ENCODE data around the gene TBCD. TPM values are rescaled to one million over a fixed set of nuclear protein-coding genes. Genes with fewer than 3 reads are reported as not detected.
A peak's percentile ranks its signal among the peaks of the same experiment; 100 is the strongest.

The TBCD gene
- total and polyA plus RNA-seq, 9 of the 15 experiments (the other 6 are each of a cell fraction or from before 2014, with no cell fraction given), result 8.9 to 98.5 (median 28.0) TPM

DNA sequence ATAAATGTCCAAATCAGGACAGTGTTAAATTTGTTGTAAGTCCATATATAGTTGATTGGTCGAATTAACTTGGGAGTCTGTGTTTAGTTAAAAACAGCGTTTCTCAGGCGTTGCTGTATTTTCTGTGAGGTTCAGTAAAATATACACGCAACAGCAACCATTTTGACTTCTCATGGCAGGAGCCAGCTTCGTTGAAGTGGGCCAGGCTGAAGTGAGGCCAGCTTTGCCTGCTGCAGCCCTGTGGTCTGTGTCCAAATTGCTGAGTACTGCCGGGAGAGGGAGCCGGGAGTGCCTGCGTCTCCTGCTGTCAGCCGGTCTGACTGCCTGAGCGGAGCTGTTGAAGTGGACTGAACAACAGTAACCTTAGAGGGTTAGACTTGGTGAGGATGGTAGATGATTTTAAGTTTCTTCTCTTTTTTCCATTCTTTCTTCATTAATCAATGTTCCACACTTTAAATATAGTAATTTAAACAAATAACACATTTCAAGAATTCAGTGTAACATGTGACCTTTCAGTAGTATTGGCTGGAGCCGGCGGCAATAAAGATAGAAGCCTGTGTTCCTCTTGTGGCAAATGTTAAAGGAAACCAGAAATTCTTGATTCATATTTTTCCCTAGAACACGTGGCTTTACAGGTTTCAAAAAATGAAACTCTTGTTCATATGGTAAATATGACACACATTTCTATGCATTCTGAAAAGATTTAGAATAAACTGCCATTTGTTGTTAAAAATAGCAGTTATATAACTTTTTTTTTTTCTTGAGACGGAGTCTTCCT is 124.9 kb downstream of the TBCD start (continued):
- TF ChIP-seq ADNP (tag; IDR thresholded peaks at IDR 0.05), result no peak
- no peak for TF ChIP-seq POLR3G (IDR thresholded peaks at IDR 0.05; ENCODE audit: extremely low read depth, insufficient read length, insufficient replicate concordance)
- TF ChIP-seq NKRF (IDR thresholded peaks at IDR 0.05; ENCODE audit: borderline replicate concordance), result no peak
- TF ChIP-seq MAZ (CRISPR knock-in tag; conservative IDR thresholded peaks at IDR 0.05 in 1 of 2, IDR thresholded peaks at IDR 0.05 in 1 of 2), result peak in 1 of 2 experiments; percentile 28; a peak in 1 of 4 replicates
- TF ChIP-seq NEUROD1 (IDR thresholded peaks at IDR 0.05; ENCODE audit: borderline replicate concordance, low read depth, low read length, partially characterized antibody), result no peak
- TF ChIP-seq MAFK (IDR thresholded peaks at IDR 0.05; ENCODE audit: low read length), result 0 out of 2 replicates have a peak, but pooled peaks have one; percentile 8
- TF ChIP-seq ZNF57 (CRISPR knock-in tag; IDR thresholded peaks at IDR 0.05), result no peak
- TF ChIP-seq ZBTB8A (IDR thresholded peaks at IDR 0.05; ENCODE audit: partially characterized antibody), result no peak
- TF ChIP-seq CREBBP (IDR thresholded peaks at IDR 0.05; ENCODE audit: low read depth, low read length), result no peak
- TF ChIP-seq HNRNPK (IDR thresholded peaks at IDR 0.05; ENCODE audit: low read depth, low read length, poor library complexity, severe bottlenecking), result no peak
